GM13976 (cell line): Measurements from ENCODE around the gene TAC3.
"Not testable (repeated sequence)": the region's sequence is repeated elsewhere in the genome, so short reads cannot be mapped to it uniquely, and the experiment has no call there.

Experiments
- DNase-seq: peaks from one replicate; pipeline ENCODE4 v3.0.0; 2012; ENCODE audit warnings: low spot score
- in situ Hi-C: fragments of 300-500 bp; cut with MboI; formaldehyde crosslinking; loops from one replicate; pipeline ENCODE4 v1.12.0; 2022; ENCODE audit warnings: low sequenced_read_pairs, mixed read lengths, inconsistent platforms; ENCODE audit not compliant: unreplicated experiment
- TF ChIP-seq, protein P1 (sequence below): IDR thresholded peaks from 2 replicates; pipeline ENCODE4 v1.5.1; 2012; ENCODE audit warnings: borderline replicate concordance, mild to moderate bottlenecking; ENCODE audit not compliant: insufficient read depth; ENCODE audit errors: extremely low read depth, missing control alignments, control extremely low read depth

The TAC3 gene

DNA sequence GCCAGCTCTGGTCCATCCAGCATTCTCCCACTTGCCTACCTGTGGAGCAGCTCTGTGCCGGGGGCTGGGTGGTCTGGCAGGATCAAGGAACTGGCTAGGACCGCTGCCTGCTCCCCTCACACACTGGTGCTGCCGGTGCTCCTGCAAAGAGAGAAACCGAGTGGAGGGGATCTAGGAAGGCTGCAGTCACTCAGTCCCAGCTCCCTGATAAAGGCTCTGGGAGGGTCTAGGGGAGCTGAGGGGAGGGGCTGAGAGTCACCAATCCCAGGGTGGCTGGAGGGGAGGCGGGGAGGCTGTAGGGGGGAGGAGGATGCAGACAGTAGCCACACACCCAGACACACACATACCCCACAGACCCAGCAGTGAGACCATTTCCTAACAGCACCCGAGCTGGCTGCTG lies at the start of gene TAC3:
TAC3 (minus strand) TSS at position 182 of the 400 bp plus-strand sequence. CDS start 732 bp downstream, outside the sequence.
- TF ChIP-seq, protein P1, sequence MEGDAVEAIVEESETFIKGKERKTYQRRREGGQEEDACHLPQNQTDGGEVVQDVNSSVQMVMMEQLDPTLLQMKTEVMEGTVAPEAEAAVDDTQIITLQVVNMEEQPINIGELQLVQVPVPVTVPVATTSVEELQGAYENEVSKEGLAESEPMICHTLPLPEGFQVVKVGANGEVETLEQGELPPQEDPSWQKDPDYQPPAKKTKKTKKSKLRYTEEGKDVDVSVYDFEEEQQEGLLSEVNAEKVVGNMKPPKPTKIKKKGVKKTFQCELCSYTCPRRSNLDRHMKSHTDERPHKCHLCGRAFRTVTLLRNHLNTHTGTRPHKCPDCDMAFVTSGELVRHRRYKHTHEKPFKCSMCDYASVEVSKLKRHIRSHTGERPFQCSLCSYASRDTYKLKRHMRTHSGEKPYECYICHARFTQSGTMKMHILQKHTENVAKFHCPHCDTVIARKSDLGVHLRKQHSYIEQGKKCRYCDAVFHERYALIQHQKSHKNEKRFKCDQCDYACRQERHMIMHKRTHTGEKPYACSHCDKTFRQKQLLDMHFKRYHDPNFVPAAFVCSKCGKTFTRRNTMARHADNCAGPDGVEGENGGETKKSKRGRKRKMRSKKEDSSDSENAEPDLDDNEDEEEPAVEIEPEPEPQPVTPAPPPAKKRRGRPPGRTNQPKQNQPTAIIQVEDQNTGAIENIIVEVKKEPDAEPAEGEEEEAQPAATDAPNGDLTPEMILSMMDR, result no peak
- in situ Hi-C loops, result loop anchor here (10.0 kb wide), 1 partner anchor 48 kb away; no protein-coding TSS in a partner anchor
- no peak for DNase-seq

DNA sequence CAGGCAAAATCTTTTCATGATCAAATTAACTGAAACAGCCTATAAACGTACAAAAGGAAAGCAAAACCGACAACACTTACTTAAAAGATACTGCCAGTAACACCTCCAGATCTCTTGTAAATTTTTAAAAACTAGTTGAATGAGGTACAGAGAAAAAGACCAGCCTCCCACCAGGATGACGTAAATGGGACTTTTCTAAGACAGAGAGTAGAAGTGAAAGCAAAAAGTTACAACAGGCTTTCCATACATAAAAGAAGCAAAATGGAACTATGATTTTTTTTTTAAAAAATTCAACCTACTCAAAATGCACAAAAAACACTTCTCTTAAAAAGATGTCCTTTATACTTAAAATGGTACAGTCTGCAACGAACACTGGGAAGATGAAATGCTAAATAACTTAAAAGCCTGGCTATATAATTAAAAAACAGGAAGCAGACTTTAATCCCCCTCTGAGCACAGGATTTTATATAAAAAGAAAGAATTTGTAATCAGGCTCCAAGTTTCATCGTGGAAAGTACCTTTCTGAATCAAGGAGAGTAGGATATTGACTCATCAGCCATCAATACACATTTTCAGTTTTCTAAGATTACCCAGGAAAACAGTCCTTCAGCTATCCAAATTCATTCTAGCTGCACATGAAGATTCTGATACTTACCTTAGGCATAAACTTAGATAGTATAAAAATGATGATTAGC lies 47.8 kb upstream of the TAC3 start:
- DNase-seq, result peak; percentile 78
- TF ChIP-seq, protein P1, result no peak
- in situ Hi-C loops, result loop anchor here (10.0 kb wide), 1 partner anchor 49 kb away; the partner anchor contains the start of gene TAC3

DNA sequence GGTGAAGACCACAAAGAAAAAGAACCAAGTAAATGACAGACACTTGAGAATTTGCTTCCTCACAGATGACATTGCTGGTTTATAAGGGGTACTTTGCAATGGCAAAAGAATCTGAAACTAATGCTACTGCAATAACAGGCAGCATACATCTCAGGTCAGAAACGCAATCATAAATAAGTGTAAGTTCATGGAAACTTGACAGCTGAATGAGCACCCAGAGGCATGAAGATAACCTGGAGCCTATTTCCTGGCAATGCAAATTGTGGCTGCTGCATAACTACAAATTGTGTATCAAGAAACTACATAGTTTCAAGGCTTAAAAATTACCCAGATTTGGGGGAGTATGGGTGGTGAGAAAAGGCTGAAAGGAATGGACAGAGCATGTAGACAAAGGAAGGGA lies 42.1 kb upstream of the TAC3 start:
- TF ChIP-seq, protein P1, result no peak
- in situ Hi-C loops, result no loop called here

DNA sequence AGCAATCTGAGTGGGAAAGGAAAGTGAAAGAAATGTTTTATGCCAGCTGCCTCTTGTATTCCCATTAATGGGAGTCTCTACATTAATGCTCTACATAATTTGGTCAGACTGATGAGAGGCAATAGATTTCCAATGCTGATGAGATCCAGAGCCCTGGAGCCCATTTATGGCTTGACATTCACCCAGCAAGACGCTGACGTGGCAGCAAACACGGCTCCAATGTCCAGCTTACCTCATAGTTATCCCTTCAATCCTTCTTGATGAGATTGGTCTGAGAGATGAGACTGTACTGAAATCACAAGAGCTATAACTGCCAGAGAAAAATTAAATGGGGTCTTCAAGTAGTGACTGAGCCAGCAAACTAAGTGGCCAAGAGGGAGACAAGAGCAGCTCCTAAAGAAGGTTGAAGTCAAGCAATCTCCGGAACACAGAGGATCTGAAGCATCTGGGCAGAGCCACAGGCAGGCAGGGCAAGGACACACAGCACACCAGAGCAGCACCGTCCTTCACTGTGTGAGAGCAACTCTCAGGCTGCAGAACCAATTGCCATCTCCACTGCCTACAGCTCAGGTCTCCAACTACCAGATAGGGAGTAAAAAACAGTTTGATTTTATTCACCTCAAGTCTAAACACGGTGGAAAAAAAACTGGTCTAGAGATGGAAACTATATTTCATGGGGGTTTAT lies 40.9 kb upstream of the TAC3 start:
- in situ Hi-C loops, result no loop called here
- TF ChIP-seq, protein P1, result no peak
- DNase-seq, result no peak

More for the DNA sequence above, 42.1 kb upstream of the TAC3 start:
- DNase-seq, result no peak

DNA sequence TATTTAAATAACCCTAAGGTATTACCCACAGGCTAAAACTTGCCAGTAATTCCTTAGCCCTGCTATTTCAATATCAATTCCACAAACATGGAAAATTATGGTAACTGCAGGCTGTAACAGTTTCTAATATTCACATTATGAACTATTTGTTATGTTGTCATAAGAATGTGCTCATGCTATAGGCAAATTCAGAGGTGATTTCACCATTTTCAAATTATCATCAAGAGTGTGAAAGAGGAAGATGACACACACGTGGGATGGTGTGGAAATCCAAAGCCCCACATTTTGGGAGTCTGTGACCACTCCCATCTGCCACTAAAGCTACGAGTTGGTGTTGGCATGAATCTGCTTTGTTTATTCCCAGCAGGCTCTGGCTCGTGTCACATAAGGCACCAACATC lies 39.5 kb upstream of the TAC3 start:
- DNase-seq, result no peak
- in situ Hi-C loops, result no loop called here
- TF ChIP-seq, protein P1, result no peak

DNA sequence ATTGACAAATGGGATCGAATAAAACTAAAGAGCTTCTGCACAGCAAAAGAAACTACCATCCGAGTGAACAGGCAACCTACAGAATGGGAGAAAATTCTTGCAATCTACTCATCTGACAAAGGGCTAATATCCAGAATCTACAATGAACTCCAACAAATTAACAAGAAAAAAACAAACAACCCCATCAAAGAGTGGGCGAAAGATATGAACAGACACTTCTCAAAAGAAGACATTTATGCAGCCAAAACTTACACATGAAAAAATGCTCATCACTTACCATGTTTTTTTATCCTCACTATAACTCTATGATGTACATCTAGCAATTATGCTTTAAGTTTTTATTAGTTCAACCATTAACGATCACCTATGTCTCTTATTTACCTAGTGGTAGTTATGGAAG lies 37.6 kb upstream of the TAC3 start:
- DNase-seq, in situ Hi-C loops: not testable (repeated sequence)

DNA sequence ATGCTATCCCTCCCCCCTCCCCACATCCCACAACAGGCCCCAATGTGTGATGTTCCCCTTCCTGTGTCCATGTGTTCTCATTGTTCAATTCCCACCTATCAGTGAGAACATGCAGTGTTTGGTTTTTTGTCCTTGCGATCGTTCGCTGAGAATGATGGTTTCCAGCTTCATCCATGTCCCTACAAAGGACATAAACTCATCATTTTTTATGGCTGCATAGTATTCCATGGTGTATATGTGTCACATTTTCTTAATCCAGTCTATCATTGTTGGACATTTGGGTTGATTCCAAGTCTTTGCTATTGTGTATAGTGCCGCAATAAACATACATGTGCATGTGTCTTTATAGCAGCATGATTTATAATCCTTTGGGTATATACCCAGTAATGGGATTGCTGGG lies 36.8 kb upstream of the TAC3 start:
- DNase-seq, in situ Hi-C loops: not testable (repeated sequence)
